IMR-90 (cell line): ENCODE data around the gene TALDO1. TPM values are rescaled to one million over a fixed set of nuclear protein-coding genes. Genes with fewer than 3 reads are reported as not detected.

Source experiments
- polyA plus RNA-seq, 3 experiments: library from polyadenylated mRNA; depleted of rRNA; stranded (reverse); fragments of >200 nt; gene quantifications; 2 replicates each; pipeline ENCODE4 v1.2.3, GENCODE V29; 2012; ENCODE audit warnings: low replicate concordance in 1 of 3
- total RNA-seq: library from RNA; depleted of rRNA; stranded (reverse); fragments of >200 nt; gene quantifications from 2 replicates; pipeline ENCODE4 v1.2.3, GENCODE V29; 2012
- TF ChIP-seq, protein P1 (sequence below): conservative IDR thresholded peaks from 2 replicates; pipeline ENCODE4 v1.5.1; 2012; ENCODE audit warnings: mild to moderate bottlenecking, low read depth, low read length, improper control_type of control experiment

The TALDO1 gene
- total and polyA plus RNA-seq, 2 of the 4 experiments (the other 2 are of a cell fraction) = 147 to 210 TPM

DNA sequence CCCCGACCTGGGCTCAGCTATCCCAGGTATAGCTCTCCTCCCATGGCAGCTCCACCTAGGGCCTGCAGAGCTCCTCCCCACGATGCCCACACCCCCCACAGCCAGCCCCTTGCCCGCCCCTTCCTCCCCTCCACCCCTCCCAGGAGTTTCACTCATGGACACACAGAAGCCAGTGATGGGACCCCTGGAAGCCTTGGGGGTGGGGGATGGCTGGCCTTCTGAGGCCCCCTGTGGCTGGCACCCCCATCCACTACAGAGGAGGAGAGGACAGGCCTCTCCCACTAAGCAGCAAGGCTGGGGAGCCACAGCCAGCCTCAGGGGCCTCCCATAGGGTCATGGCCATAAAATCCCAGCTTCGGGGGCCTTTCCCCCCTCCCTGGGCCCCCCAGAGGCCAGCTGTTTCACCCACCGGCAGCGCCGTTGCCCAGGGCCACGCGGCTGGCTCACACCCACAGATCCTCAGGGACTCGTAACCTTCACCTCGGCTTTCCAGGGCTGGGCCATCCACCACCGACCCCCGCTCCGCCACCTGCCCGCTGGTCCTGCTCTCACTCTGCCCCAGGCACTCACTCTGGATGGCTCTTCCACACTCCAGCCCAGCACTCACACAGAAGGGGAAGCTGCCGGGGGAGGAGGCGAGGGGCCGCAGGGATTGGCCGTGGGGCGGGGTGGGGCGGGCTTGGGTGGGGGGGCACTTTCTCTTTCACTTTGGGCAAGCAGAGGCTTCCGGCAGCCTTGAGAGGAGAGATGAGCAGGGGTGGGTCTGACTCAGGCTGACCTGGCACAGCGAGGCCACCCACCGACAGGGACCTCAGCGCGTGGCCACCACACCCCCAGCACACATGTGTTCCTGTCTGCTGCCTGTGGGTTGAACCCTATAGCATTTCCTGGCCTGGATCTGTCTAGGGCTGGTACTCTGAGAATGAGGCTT is 48.6 kb downstream of the TALDO1 start (continued):
- TF ChIP-seq, protein P1, sequence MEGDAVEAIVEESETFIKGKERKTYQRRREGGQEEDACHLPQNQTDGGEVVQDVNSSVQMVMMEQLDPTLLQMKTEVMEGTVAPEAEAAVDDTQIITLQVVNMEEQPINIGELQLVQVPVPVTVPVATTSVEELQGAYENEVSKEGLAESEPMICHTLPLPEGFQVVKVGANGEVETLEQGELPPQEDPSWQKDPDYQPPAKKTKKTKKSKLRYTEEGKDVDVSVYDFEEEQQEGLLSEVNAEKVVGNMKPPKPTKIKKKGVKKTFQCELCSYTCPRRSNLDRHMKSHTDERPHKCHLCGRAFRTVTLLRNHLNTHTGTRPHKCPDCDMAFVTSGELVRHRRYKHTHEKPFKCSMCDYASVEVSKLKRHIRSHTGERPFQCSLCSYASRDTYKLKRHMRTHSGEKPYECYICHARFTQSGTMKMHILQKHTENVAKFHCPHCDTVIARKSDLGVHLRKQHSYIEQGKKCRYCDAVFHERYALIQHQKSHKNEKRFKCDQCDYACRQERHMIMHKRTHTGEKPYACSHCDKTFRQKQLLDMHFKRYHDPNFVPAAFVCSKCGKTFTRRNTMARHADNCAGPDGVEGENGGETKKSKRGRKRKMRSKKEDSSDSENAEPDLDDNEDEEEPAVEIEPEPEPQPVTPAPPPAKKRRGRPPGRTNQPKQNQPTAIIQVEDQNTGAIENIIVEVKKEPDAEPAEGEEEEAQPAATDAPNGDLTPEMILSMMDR = no peak
